ENCODE data around the gene MAD2L1BP.
"Not testable (repeated sequence)": the region's sequence is repeated elsewhere in the genome, so short reads cannot be mapped to it uniquely, and the experiment has no call there.

The MAD2L1BP gene

GRCh38 chr6:43635387-43636307 is at the start of gene MAD2L1BP:
TSS of gene MAD2L1BP (plus strand) at chr6:43635840. CDS start at chr6:43635876, 36 bp downstream.
- Mint-ChIP-seq H3K27me3 (ENCODE audit: low read depth) (no peaks in the 10 kb centered on the region), H3K9me3 (no peaks in the 10 kb centered on the region), H3K4me3 (peak within 1 kb of the TSS; percentile 98), H3K4me1 (ENCODE audit: low read depth) (peaks cover 38% of the 10 kb centered on the region), H3K36me3 (ENCODE audit: low read depth) (peaks cover 27% of the 10 kb centered on the region), H3K27ac (peak within 1 kb of the TSS; percentile 92)
- DNase-seq (ENCODE audit: low spot score): peak; percentile 89

GRCh38 chr6:43588194-43588593 is 47.4 kb upstream of the MAD2L1BP start:
- Mint-ChIP-seq H3K36me3 (ENCODE audit: low read depth) (peaks cover 67% of the 10 kb centered on the region), H3K27me3 (ENCODE audit: low read depth) (no peaks in the 10 kb centered on the region), H3K27ac (peak overlapping the region; percentile 28), H3K4me3 (no peak overlapping the region), H3K9me3 (no peaks in the 10 kb centered on the region), H3K4me1 (ENCODE audit: low read depth) (peaks cover 36% of the 10 kb centered on the region)
- DNase-seq (ENCODE audit: low spot score): no peak

GRCh38 chr6:43589564-43589963 is 46.1 kb upstream of the MAD2L1BP start:
- not testable (repeated sequence) for H3K9me3 Mint-ChIP-seq; DNase-seq (ENCODE audit: low spot score); H3K27ac Mint-ChIP-seq; H3K27me3 Mint-ChIP-seq (ENCODE audit: low read depth); H3K4me3 Mint-ChIP-seq
- Mint-ChIP-seq H3K36me3 (ENCODE audit: low read depth) (peaks cover 55% of the 10 kb centered on the region), H3K4me1 (ENCODE audit: low read depth) (peaks cover 23% of the 10 kb centered on the region)

GRCh38 chr6:43593938-43594337 is 41.7 kb upstream of the MAD2L1BP start:
- H3K4me1 Mint-ChIP-seq (ENCODE audit: low read depth): peaks cover 5% of the 10 kb centered on the region
- no peak for DNase-seq (ENCODE audit: low spot score)
- no peaks in the 10 kb centered on the region for H3K27me3 Mint-ChIP-seq (ENCODE audit: low read depth)
- H3K9me3 Mint-ChIP-seq: no peaks in the 10 kb centered on the region
- H3K4me3 Mint-ChIP-seq: no peak overlapping the region
- no peak overlapping the region for H3K27ac Mint-ChIP-seq
- peaks cover 39% of the 10 kb centered on the region for H3K36me3 Mint-ChIP-seq (ENCODE audit: low read depth)

- Mint-ChIP-seq H3K4me3 (no peak overlapping the region), H3K36me3 (ENCODE audit: low read depth) (peaks cover 51% of the 10 kb centered on the region), H3K27ac (peak overlapping the region; percentile 38), H3K9me3 (no peaks in the 10 kb centered on the region), H3K4me1 (ENCODE audit: low read depth) (peaks cover 1% of the 10 kb centered on the region), H3K27me3 (ENCODE audit: low read depth) (no peaks in the 10 kb centered on the region)
- no peak for DNase-seq (ENCODE audit: low spot score)
Measured at GRCh38 chr6:43600595-43600994, 35.0 kb upstream of the MAD2L1BP start.

GRCh38 chr6:43604174-43604573 is 31.5 kb upstream of the MAD2L1BP start:
- Mint-ChIP-seq H3K27ac (no peak overlapping the region), H3K36me3 (ENCODE audit: low read depth) (peaks cover 57% of the 10 kb centered on the region), H3K9me3 (no peaks in the 10 kb centered on the region), H3K4me3 (no peak overlapping the region), H3K4me1 (ENCODE audit: low read depth) (peaks cover 3% of the 10 kb centered on the region), H3K27me3 (ENCODE audit: low read depth) (no peaks in the 10 kb centered on the region)
- no peak for DNase-seq (ENCODE audit: low spot score)

- Mint-ChIP-seq H3K4me1 (ENCODE audit: low read depth) (peaks cover 2% of the 10 kb centered on the region), H3K9me3 (no peaks in the 10 kb centered on the region), H3K4me3 (no peak overlapping the region), H3K27ac (no peak overlapping the region), H3K27me3 (ENCODE audit: low read depth) (no peaks in the 10 kb centered on the region), H3K36me3 (ENCODE audit: low read depth) (peaks cover 61% of the 10 kb centered on the region)
- no peak for DNase-seq (ENCODE audit: low spot score)
Measured at GRCh38 chr6:43606019-43606418, 29.6 kb upstream of the MAD2L1BP start.

- Mint-ChIP-seq H3K27me3 (ENCODE audit: low read depth) (no peaks in the 10 kb centered on the region), H3K4me3 (no peak overlapping the region), H3K27ac (no peak overlapping the region), H3K9me3 (no peaks in the 10 kb centered on the region), H3K36me3 (ENCODE audit: low read depth) (peaks cover 55% of the 10 kb centered on the region), H3K4me1 (ENCODE audit: low read depth) (peaks cover 2% of the 10 kb centered on the region)
- peak; percentile 26 for DNase-seq (ENCODE audit: low spot score)
Measured at GRCh38 chr6:43608310-43608763, 27.3 kb upstream of the MAD2L1BP start.

GRCh38 chr6:43608807-43609206 is 26.8 kb upstream of the MAD2L1BP start:
- H3K36me3 Mint-ChIP-seq (ENCODE audit: low read depth): peaks cover 55% of the 10 kb centered on the region
- DNase-seq (ENCODE audit: low spot score): no peak
- no peaks in the 10 kb centered on the region for H3K9me3 Mint-ChIP-seq
- H3K27me3 Mint-ChIP-seq (ENCODE audit: low read depth): no peaks in the 10 kb centered on the region
- H3K27ac Mint-ChIP-seq: no peak overlapping the region
- no peak overlapping the region for H3K4me3 Mint-ChIP-seq
- peaks cover 2% of the 10 kb centered on the region for H3K4me1 Mint-ChIP-seq (ENCODE audit: low read depth)

- Mint-ChIP-seq H3K27ac (no peak overlapping the region), H3K36me3 (ENCODE audit: low read depth) (peaks cover 55% of the 10 kb centered on the region), H3K9me3 (no peaks in the 10 kb centered on the region), H3K4me1 (ENCODE audit: low read depth) (peaks cover 2% of the 10 kb centered on the region), H3K27me3 (ENCODE audit: low read depth) (no peaks in the 10 kb centered on the region), H3K4me3 (no peak overlapping the region)
- DNase-seq (ENCODE audit: low spot score): no peak
Measured at GRCh38 chr6:43609402-43609801, 26.2 kb upstream of the MAD2L1BP start.

GRCh38 chr6:43610431-43610830 is 25.2 kb upstream of the MAD2L1BP start:
- peaks cover 52% of the 10 kb centered on the region for H3K36me3 Mint-ChIP-seq (ENCODE audit: low read depth)
- DNase-seq (ENCODE audit: low spot score): no peak
- H3K27me3 Mint-ChIP-seq (ENCODE audit: low read depth): no peaks in the 10 kb centered on the region
- no peak overlapping the region for H3K27ac Mint-ChIP-seq
- H3K9me3 Mint-ChIP-seq: no peaks in the 10 kb centered on the region
- no peak overlapping the region for H3K4me3 Mint-ChIP-seq
- peaks cover 2% of the 10 kb centered on the region for H3K4me1 Mint-ChIP-seq (ENCODE audit: low read depth)

GRCh38 chr6:43613721-43614395 is 21.8 kb upstream of the MAD2L1BP start:
- no peak overlapping the region for H3K27ac Mint-ChIP-seq
- H3K27me3 Mint-ChIP-seq (ENCODE audit: low read depth): no peaks in the 10 kb centered on the region
- no peak for DNase-seq (ENCODE audit: low spot score)
- no peak overlapping the region for H3K4me3 Mint-ChIP-seq
- no peaks in the 10 kb centered on the region for H3K9me3 Mint-ChIP-seq
- H3K36me3 Mint-ChIP-seq (ENCODE audit: low read depth): peaks cover 47% of the 10 kb centered on the region
- H3K4me1 Mint-ChIP-seq (ENCODE audit: low read depth): no peaks in the 10 kb centered on the region

- Mint-ChIP-seq H3K36me3 (ENCODE audit: low read depth) (peaks cover 44% of the 10 kb centered on the region), H3K9me3 (no peaks in the 10 kb centered on the region), H3K27ac (no peak overlapping the region), H3K4me3 (no peak overlapping the region), H3K4me1 (ENCODE audit: low read depth) (no peaks in the 10 kb centered on the region), H3K27me3 (ENCODE audit: low read depth) (no peaks in the 10 kb centered on the region)
- no peak for DNase-seq (ENCODE audit: low spot score)
Measured at GRCh38 chr6:43614396-43614730, 21.3 kb upstream of the MAD2L1BP start.

- Mint-ChIP-seq H3K27me3 (ENCODE audit: low read depth) (no peaks in the 10 kb centered on the region), H3K36me3 (ENCODE audit: low read depth) (peaks cover 41% of the 10 kb centered on the region), H3K4me1 (ENCODE audit: low read depth) (no peaks in the 10 kb centered on the region), H3K9me3 (no peaks in the 10 kb centered on the region), H3K4me3 (no peak overlapping the region), H3K27ac (no peak overlapping the region)
- no peak for DNase-seq (ENCODE audit: low spot score)
Measured at GRCh38 chr6:43616725-43617472, 18.7 kb upstream of the MAD2L1BP start.
